Stimulated activated naive B cell treated with anti-CD40 and anti-IgM and Interleukin-4, amounts not matched to agents 10 μg/mL and 1 μg/mL and 100 μg/mL, for 72 hours (primary cell): ENCODE data around the gene NR4A1.

Source experiments
- ATAC-seq, 2 donors: fragments of 150-1000 bp; cut with Tn5 transposase; replicated peaks; 2 replicates each; pipeline ENCODE4 v1.10.0; 2021; ENCODE audit warnings: moderate library complexity in 1 of 2
- DNase-seq: peaks from one replicate; pipeline ENCODE4 v3.0.0; 2021
- H3K27ac Mint-ChIP-seq: one replicate; pipeline ENCODE4 v1.8.0; 2022; ENCODE audit warnings: mild to moderate bottlenecking, mixed read lengths
- H3K27me3 Mint-ChIP-seq, 2 donors: one replicate each; pipeline ENCODE4 v1.8.0; 2022; ENCODE audit warnings: mixed read lengths in 2 of 2
- H3K36me3 Mint-ChIP-seq, 2 donors: one replicate each; pipeline ENCODE4 v1.8.0; 2022; ENCODE audit warnings: mixed read lengths in 2 of 2, mild to moderate bottlenecking in 1 of 2
- H3K4me1 Mint-ChIP-seq, 2 donors: one replicate each; pipeline ENCODE4 v1.8.0; 2022; ENCODE audit warnings: mixed read lengths in 2 of 2, mild to moderate bottlenecking in 1 of 2
- H3K4me3 Mint-ChIP-seq, 2 donors: one replicate each; pipeline ENCODE4 v1.8.0; 2022; ENCODE audit warnings: mild to moderate bottlenecking in 2 of 2, mixed read lengths in 2 of 2, moderate library complexity in 1 of 2
- H3K9me3 Mint-ChIP-seq, 2 donors: one replicate each; pipeline ENCODE4 v1.8.0; 2022; ENCODE audit warnings: mixed read lengths in 2 of 2, mild to moderate bottlenecking in 1 of 2

Gene NR4A1

GRCh38 chr12:52050758-52051541 is at the start of gene NR4A1:
NR4A1 (plus strand) TSS chr12:52051442; CDS start chr12:52054329, 2,887 bp downstream.
- Mint-ChIP-seq H3K4me1 (peaks cover 52 to 73% of the 10 kb centered on the region in 2 donors), H3K36me3 (peaks cover 20 to 32% of the 10 kb centered on the region in 2 donors), H3K27me3 (no peaks in the 10 kb centered on the region), H3K27ac (peak within 1 kb of the TSS; percentile 99), H3K9me3 (no peaks in the 10 kb centered on the region), H3K4me3 (peak within 1 kb of the TSS; percentile 93 to 98)
- peak; percentile 96 for DNase-seq
- peak; percentile 84 to 89 for ATAC-seq

GRCh38 chr12:52003016-52003550 is 48.2 kb upstream of the NR4A1 start:
- ATAC-seq (no peak), DNase-seq (no peak)
- H3K4me1 Mint-ChIP-seq, result peaks cover 34 to 46% of the 10 kb centered on the region in 2 donors
- H3K36me3 Mint-ChIP-seq, result peaks cover 9 to 24% of the 10 kb centered on the region in 2 donors
- H3K4me3 Mint-ChIP-seq, result no peak overlapping the region
- H3K27me3 Mint-ChIP-seq, result no peaks in the 10 kb centered on the region
- no peaks in the 10 kb centered on the region for H3K9me3 Mint-ChIP-seq
- peak overlapping the region; percentile 77 for H3K27ac Mint-ChIP-seq

- no peak overlapping the region for H3K4me3 Mint-ChIP-seq
- H3K27ac Mint-ChIP-seq, result peak overlapping the region; percentile 77
- DNase-seq, result no peak
- no peaks in the 10 kb centered on the region for H3K27me3 Mint-ChIP-seq
- peaks cover 11 to 28% of the 10 kb centered on the region in 2 donors for H3K36me3 Mint-ChIP-seq
- ATAC-seq, result no peak
- peaks cover 38 to 51% of the 10 kb centered on the region in 2 donors for H3K4me1 Mint-ChIP-seq
- no peaks in the 10 kb centered on the region for H3K9me3 Mint-ChIP-seq
Observed at GRCh38 chr12:52003591-52003990, 47.7 kb upstream of the NR4A1 start.

GRCh38 chr12:52004042-52004648 is 47.1 kb upstream of the NR4A1 start:
- no peak overlapping the region for H3K27ac Mint-ChIP-seq
- ATAC-seq, result no peak
- no peak overlapping the region for H3K4me3 Mint-ChIP-seq
- H3K36me3 Mint-ChIP-seq, result peaks cover 11 to 34% of the 10 kb centered on the region in 2 donors
- H3K4me1 Mint-ChIP-seq, result peaks cover 43 to 56% of the 10 kb centered on the region in 2 donors
- no peak for DNase-seq
- H3K9me3 Mint-ChIP-seq, result no peaks in the 10 kb centered on the region
- H3K27me3 Mint-ChIP-seq, result no peaks in the 10 kb centered on the region

- H3K27ac Mint-ChIP-seq, result peak overlapping the region; percentile 99
- ATAC-seq (no peak), DNase-seq (no peak)
- H3K36me3 Mint-ChIP-seq, result peaks cover 11 to 31% of the 10 kb centered on the region in 2 donors
- no peaks in the 10 kb centered on the region for H3K27me3 Mint-ChIP-seq
- H3K4me3 Mint-ChIP-seq, result peak overlapping the region; percentile 93 to 97
- H3K9me3 Mint-ChIP-seq, result no peaks in the 10 kb centered on the region
- peaks cover 46 to 67% of the 10 kb centered on the region in 2 donors for H3K4me1 Mint-ChIP-seq
Observed at GRCh38 chr12:52005218-52005902, 45.9 kb upstream of the NR4A1 start.

- DNase-seq (peak; percentile 90), ATAC-seq (peak; percentile 84)
- Mint-ChIP-seq H3K36me3 (peaks cover 13 to 37% of the 10 kb centered on the region in 2 donors), H3K4me1 (peaks cover 46 to 75% of the 10 kb centered on the region in 2 donors), H3K27me3 (no peaks in the 10 kb centered on the region), H3K27ac (peak overlapping the region; percentile 99), H3K4me3 (peak overlapping the region; percentile 93 to 97), H3K9me3 (no peaks in the 10 kb centered on the region)
Observed at GRCh38 chr12:52005903-52006703, 45.1 kb upstream of the NR4A1 start.

GRCh38 chr12:52006726-52007157 is 44.5 kb upstream of the NR4A1 start, which contains the start of gene TAMALIN:
TAMALIN (plus strand) TSS chr12:52006946; CDS start chr12:52007020, 74 bp downstream.
- Mint-ChIP-seq H3K4me3 (peak within 1 kb of the TSS; percentile 96 to 97), H3K9me3 (no peaks in the 10 kb centered on the region), H3K4me1 (peaks cover 46 to 77% of the 10 kb centered on the region in 2 donors), H3K27me3 (no peaks in the 10 kb centered on the region), H3K27ac (peak within 1 kb of the TSS; percentile 99), H3K36me3 (peaks cover 13 to 40% of the 10 kb centered on the region in 2 donors)
- DNase-seq (peak; percentile 87), ATAC-seq (peak; percentile 39 to 60)

GRCh38 chr12:52007158-52007921 is 43.9 kb upstream of the NR4A1 start:
- peak; percentile 22 to 30 for ATAC-seq
- Mint-ChIP-seq H3K4me3 (peak overlapping the region; percentile 96 to 97), H3K27me3 (no peaks in the 10 kb centered on the region), H3K9me3 (no peaks in the 10 kb centered on the region), H3K36me3 (peaks cover 13 to 43% of the 10 kb centered on the region in 2 donors), H3K4me1 (peaks cover 46 to 77% of the 10 kb centered on the region in 2 donors), H3K27ac (peak overlapping the region; percentile 98)
- DNase-seq, result peak; percentile 54

- Mint-ChIP-seq H3K4me3 (peak overlapping the region; percentile 96 to 97), H3K27ac (peak overlapping the region; percentile 98), H3K36me3 (peaks cover 13 to 43% of the 10 kb centered on the region in 2 donors), H3K27me3 (no peaks in the 10 kb centered on the region), H3K9me3 (no peaks in the 10 kb centered on the region), H3K4me1 (peaks cover 46 to 77% of the 10 kb centered on the region in 2 donors)
- DNase-seq (no peak), ATAC-seq (no peak)
Observed at GRCh38 chr12:52007982-52008510, 43.2 kb upstream of the NR4A1 start.

GRCh38 chr12:52009081-52009751 is 42.0 kb upstream of the NR4A1 start:
- Mint-ChIP-seq H3K9me3 (no peaks in the 10 kb centered on the region), H3K4me3 (peak overlapping the region; percentile 96 to 97), H3K27me3 (no peaks in the 10 kb centered on the region), H3K36me3 (peaks cover 21 to 54% of the 10 kb centered on the region in 2 donors), H3K4me1 (peaks cover 38 to 66% of the 10 kb centered on the region in 2 donors), H3K27ac (peak overlapping the region; percentile 98)
- ATAC-seq (no peak), DNase-seq (no peak)

- Mint-ChIP-seq H3K36me3 (peaks cover 21 to 56% of the 10 kb centered on the region in 2 donors), H3K9me3 (no peaks in the 10 kb centered on the region), H3K27ac (peak overlapping the region; percentile 59), H3K27me3 (no peaks in the 10 kb centered on the region), H3K4me1 (peaks cover 29 to 56% of the 10 kb centered on the region in 2 donors), H3K4me3 (peak overlapping the region in 1 of 2 donors; percentile 48)
- ATAC-seq, result no peak
- DNase-seq, result no peak
Observed at GRCh38 chr12:52010152-52010622, 41.1 kb upstream of the NR4A1 start.
